ENCODE measurements around the gene RNF214.
"Not testable (repeated sequence)": the region's sequence is repeated elsewhere in the genome, so short reads cannot be mapped to it uniquely, and the experiment has no call there.

The RNF214 gene

DNA sequence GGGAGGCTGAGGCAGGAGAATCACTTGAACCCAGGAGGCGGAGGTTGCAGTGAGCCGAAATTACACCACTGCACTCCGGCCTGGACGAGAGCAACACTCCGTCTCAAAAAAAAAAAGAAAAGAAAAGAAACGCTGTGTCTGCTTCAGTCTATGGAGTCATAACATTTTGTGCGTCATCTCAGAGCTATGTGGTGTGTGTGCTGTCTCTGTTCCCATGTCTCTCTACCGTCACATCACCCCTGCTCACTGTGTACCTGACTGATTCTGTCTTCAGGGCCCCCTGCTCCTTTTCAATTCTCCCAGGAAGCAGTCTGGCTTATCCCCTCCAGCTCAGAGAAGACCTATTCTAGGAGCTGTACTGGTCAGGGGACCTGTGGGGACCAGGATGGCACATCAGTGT is 65.7 kb downstream of the RNF214 start:
- no peak for DNase-seq
- in situ Hi-C loops (cut with HindIII; ENCODE audit: low pct_ligation_motif_present, low pct_unique_long_range_greater_than_20kb, low sequenced_read_pairs): no loop called here

DNA sequence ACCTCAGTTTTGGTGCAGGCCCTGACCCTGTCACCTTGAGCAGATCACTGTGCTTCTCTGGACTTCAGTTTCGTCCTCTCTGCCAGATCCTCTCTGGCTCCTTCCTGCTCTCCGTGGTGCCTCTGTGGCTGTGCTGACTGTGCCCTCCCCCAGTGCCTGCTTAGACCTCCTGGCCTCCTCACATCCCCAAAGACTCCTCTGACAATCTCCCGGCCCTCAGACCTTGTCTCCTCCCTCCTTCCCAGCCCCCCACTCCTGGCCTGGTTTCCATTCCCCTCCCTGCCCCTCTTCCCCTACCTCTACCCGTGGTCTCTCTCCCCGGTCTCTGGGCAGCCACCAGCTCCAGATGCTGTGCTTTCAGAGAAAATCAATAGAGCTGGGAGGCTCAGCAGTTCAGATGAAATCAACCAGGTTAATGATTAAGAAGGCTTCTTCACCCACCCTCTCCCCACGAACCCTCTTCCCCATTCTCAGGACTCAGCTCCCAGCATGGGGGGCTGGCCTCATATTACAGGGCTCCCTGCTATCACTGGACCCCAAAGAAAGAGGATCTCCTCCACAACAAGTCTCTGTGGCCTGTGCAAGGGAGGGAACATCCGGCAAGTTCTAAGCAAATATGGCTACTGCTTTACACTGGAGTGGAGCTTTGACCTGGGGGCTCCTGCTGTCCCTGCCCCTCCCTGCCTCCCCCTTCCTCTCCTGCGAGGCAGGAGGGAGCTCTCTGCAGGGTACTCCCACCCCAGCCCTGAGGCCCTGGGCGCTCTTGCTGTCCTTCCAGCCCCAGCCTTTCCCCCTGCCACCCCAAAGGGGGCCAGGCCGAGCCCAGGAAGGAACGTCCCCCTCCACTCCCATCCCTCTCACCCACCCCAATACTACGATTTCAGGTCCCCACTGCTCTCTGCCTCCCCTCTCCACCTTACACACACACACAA is 67.1 kb downstream of the RNF214 start:
- in situ Hi-C loops (cut with HindIII; ENCODE audit: low pct_ligation_motif_present, low pct_unique_long_range_greater_than_20kb, low sequenced_read_pairs): no loop called here
- DNase-seq: no peak

DNA sequence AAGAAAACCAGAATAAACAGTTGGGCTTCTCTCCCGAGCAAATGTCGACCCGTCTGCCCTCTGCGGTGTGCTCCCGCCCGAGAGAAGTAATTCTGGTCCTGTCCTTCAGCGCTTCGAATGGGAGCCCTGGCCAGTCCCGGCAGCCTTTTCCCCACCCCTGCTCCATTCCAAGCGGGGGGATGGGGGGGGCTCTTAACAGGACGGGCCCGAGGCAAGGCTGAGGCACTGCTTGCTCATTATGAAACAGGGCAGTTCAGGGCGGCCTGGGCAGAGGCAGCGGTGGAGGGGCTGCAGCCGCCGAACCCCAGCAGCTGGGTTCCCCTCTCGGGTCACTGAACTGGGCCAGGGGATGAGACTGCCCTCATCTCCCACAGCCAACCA is 67.8 kb downstream of the RNF214 start:
- DNase-seq: no peak
- in situ Hi-C loops (cut with HindIII; ENCODE audit: low pct_ligation_motif_present, low pct_unique_long_range_greater_than_20kb, low sequenced_read_pairs): no loop called here

DNA sequence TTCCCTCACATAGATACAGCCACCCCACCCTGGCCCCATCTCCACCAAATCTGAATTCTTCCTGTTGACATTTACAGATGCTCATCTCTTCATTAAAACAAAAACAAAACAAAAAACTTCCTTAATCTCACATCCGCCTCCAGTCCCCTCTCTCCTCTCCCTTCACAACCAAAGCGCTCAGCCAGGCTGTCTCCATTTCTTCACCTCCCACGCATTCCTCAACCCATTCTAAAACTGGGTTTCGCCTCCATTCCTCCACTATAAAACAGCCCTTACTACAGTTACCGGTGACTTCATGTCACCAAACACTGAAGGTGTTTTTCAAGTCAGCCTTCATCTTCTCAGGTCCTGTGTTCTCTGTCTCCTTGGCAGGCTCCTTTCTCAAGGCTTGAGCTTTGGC is 68.3 kb downstream of the RNF214 start:
- no peak for DNase-seq
- in situ Hi-C loops (cut with HindIII; ENCODE audit: low pct_ligation_motif_present, low pct_unique_long_range_greater_than_20kb, low sequenced_read_pairs): no loop called here

DNA sequence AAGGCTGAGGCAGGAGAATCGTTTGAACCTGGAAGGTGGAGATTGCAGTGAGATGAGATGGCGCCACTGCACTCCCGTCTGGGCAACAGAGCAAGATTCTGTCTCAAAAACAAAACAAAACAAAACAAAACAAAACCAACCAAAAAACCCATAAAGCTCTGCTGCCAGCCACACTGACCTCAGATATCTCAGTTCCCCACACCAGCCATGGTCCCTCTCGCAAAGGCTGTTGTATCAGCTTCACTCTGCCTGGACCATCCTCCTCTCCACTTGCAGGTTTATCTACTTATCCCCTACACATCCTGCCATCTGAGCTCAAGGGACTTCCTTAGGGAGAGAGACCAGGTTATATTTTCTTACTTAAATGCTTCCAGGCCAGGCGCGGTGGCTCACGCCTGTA is 69.8 kb downstream of the RNF214 start:
- in situ Hi-C loops (cut with HindIII; ENCODE audit: low pct_ligation_motif_present, low pct_unique_long_range_greater_than_20kb, low sequenced_read_pairs): no loop called here
- no peak for DNase-seq

DNA sequence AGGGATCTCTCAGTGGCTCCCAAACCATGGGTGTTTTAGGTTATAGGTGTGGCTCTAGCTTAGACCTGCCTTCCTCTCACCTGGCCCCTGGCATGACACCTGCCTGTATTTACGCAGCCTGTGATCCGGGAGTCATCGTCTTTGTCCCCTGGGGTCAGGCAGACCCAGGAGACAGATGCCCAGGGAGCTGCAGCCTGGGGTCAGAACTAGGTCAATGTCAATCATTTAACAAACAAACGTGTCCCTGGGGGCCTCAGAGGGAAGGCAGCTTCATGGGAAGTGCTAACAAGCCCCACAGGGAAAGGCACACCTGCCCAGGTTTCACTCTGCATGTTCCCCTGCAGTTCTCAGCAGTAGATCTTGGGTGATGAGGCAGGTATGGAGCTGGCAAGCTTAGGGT is 70.6 kb downstream of the RNF214 start:
- in situ Hi-C loops (cut with HindIII; ENCODE audit: low pct_ligation_motif_present, low pct_unique_long_range_greater_than_20kb, low sequenced_read_pairs): no loop called here
- DNase-seq: no peak

DNA sequence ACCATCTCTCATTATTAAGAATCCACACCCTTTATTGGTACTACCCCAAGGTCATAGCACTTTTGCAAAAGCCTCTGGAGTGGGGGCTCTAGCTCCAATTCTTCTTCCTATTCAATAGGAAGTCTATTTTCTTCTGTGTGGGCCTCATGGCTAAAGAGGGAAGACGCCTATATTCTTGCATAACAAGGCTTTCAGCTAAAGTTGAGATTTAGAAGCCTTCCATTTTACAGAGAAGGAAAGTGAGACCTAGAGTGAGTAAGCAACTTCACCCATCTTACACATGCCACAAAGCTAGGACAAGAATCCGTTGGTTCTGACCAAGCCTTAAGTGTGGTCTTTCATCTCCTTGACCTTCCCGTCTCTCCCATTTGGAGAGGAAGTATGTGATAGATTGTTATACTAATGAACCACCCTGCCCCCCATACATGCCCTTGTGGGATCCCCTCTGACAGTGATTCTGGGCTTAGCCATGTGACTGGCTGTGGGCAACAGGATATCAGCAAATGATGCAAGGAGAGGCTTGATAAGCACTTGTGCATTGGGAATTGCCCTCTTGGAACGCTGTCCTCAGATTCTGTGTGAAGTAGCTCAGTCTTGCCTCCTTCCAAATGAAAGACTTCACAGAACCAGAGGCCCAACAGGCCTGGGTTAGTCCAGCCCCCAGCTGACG is 71.3 kb downstream of the RNF214 start:
- in situ Hi-C loops (cut with HindIII; ENCODE audit: low pct_ligation_motif_present, low pct_unique_long_range_greater_than_20kb, low sequenced_read_pairs): no loop called here
- DNase-seq: no peak

DNA sequence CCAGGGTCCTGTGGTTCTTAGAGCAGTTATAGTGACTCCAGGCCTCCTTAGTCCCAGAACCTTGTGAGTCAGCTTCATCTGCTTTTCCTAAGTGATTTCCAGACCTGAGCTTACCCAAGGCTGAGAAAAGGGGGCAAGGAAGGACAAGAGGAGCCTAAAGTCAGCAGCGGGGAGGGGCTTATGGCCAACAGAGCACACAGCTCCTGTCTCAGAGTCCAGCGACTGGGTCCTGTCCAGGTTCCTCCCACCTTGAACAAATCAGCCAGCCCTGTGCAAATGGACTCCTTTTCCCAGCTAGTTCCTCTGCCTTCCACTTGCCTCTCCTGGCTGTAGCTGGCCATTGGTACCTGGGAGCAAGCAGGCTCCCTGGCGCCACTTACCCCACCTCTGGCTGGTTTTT is 72.7 kb downstream of the RNF214 start:
- no peak for DNase-seq
- in situ Hi-C loops (cut with HindIII; ENCODE audit: low pct_ligation_motif_present, low pct_unique_long_range_greater_than_20kb, low sequenced_read_pairs): no loop called here

DNA sequence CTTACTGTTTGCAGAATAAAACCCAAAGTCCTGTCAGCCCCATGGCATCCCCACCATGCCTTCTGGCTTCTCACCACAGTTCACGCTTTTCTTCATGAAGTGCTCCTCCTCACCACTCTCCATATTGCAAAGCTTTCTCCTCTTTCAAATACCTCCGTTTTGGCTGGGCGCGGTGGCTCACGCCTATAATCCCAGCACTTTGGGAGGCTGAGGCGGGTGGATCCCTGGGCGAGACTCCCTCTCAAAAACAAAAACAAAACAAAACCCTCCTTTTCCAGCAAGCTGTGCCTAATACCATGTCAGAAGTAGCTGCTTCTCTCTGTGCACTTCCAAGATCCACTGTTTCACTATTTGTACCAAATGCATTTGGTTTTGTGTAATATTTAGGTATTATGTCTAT is 76.8 kb downstream of the RNF214 start:
- in situ Hi-C loops (cut with HindIII; ENCODE audit: low pct_ligation_motif_present, low pct_unique_long_range_greater_than_20kb, low sequenced_read_pairs): no loop called here
- DNase-seq: no peak

DNA sequence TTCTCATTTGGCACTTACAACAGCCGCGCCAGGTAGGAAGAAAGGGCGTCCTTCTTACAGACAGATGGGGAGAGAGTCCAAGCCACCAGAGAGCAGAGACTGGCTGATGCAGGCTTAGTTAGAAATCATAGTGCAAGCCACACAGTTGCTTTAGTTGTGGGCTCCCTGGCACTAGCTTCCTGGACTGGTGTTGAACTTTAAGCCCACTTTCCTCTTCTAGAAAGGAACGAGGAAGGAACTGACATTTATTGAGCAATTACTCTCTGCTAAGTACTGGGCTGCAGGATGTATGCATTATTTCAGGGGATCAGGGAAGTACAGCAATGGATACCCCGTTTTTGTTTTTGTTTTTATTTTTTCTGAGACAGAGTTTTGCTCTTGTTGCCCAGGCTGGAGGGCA is 80.6 kb downstream of the RNF214 start:
- in situ Hi-C loops (cut with HindIII; ENCODE audit: low pct_ligation_motif_present, low pct_unique_long_range_greater_than_20kb, low sequenced_read_pairs): no loop called here
- DNase-seq: no peak

DNA sequence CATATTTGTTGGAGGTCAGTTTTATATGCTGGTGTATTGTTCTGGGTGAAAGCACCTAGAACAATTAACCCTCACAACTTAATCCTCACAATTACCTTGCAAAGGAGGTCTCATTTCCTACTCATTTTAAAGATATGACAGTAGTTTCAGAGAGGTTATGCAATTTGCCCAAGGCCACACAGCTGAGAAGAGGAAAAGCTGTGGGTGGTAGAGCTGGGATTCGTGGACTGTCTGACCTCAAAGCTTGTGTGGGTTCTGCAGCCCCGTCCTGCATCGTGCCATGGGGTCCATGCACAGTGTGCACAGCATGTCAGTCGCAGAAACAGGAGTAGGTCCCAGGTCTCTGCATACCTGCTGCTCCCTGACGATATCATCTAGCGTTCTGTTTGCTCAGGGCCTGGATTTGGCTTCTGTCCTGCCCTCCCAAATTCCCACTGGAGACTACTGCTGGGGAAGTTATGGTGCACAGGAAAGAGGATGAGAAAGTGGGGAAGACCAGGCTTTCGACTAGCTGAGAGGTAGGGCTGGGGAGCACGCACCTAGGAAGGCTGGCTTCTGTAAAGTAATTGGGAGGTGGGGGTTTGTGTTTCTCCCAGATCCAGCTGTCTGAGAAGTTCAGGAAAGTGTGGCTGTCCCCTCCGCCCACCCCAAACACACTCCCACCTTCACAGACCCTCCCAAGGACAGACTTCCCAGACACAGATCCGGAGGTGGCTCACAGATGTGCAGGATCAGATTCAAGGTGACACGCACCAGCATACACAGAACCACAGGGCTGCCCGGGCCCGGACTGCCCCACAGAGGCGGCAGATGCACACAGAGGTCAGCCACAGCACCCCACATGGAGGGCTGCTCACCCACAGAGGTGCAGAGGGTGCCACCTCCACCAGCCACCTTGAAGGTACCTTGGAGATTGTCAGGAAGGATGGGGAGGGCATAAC is 81.6 kb downstream of the RNF214 start:
- in situ Hi-C loops (cut with HindIII; ENCODE audit: low pct_ligation_motif_present, low pct_unique_long_range_greater_than_20kb, low sequenced_read_pairs): no loop called here
- no peak for DNase-seq

DNA sequence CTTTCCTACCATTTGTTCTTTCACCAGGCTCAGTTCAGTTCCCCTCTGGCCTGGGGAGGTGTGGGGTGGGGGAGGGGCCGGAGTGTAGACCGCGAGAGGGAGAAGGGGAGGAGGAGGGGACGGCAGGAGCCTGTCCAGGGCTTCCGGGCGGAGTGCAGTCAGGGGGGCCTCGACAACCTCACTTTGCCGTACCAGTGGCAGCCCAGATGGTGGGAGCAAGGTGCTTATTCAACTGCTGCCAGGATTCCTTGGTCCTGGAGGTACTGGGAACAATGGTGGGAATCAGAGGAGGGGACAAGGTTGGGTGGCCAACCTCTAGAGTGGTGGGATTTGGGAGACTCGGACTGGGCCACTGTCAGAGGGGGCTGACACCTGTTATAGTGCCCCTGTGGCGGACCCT is 82.4 kb downstream of the RNF214 start:
- DNase-seq: no peak
- in situ Hi-C loops (cut with HindIII; ENCODE audit: low pct_ligation_motif_present, low pct_unique_long_range_greater_than_20kb, low sequenced_read_pairs): no loop called here

DNA sequence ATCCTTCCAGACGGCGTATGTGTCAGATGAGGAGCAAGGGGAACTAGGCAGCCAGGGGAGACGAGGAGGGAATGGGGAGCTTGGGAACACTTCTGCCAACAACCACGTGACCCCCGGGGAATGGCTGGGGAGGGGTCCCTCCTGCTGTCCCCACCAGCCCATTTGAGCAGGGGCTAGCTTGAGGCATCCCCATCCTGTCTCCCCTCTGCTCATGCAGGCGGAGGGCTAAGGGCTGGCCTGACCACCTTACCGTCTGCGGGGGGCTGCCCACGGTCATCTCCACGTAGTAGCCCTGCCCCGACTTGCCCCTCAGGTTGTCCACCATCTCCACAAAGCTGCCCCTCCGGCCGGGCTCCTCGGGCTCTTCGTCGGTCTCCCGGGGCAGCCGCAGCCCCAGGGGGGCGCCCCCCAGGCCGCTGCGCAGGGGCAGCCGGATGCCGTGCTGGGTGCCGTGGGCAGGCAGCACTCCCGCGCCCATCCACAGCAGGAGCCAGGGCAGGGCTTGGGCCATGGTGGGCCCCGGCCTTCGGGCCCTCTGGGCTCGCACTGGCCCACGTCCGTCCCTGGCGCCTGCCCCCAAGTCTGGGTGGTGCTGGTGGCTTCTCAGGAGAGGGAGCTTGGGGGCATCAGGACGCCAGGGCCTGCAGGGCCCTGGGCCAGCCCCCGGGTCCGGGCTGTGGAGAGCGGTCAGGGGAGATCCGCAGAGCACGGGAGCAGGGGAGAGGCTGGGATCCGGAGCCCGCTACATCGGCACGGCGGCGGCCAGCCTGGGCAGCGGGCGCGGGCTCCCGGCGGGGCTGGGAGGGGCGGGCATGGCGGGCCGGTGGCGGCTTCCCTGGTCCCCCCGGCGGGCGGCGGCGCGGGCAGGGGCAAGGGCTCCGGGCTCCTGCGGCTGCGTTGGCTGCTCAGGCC is 83.1 kb downstream of the RNF214 start:
- DNase-seq: no peak
- in situ Hi-C loops (cut with HindIII; ENCODE audit: low pct_ligation_motif_present, low pct_unique_long_range_greater_than_20kb, low sequenced_read_pairs): no loop called here

DNA sequence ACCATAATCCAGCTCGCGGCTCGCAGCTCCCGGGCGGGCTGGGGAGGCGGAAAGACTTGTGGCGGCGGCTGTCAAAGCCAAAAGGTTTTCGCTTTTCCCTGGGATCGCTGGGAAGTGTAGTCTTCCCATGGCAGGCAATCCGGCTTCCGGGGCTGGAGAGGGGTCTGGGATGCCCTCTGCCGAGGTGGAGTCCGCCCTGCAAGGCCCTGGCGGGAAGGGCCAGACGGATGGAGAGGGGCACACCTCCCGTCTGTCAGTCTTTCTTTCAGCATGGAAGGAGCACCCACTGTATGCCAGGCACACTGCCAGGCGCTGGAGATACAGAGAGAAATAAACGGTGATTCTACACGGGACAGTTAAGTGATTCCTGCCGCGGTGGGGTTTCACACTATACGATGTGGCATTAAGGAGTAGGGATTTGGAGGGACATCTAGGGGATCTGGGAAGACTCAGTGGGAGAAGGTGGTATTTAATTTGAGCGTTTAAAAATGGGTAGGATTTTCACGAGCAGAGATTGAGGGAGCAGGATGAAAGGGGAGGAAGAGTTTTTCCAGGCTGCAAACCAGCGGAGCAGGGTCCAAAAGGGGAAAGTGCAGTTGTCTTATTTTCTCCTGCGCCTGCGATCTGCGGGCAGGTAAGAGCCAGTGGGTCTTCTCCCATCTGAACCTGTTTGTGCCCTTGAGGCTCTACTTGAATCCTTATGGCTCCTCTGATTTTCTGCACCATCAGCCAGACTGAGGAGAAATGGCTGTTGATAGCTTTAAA is 83.9 kb downstream of the RNF214 start, which contains the start of gene BACE1:
Gene BACE1 (minus strand): TSS at position 60 of the 765 bp plus-strand sequence. CDS start 461 bp downstream, outside the sequence.
- DNase-seq: peak; percentile 84
- in situ Hi-C loops (cut with HindIII; ENCODE audit: low pct_ligation_motif_present, low pct_unique_long_range_greater_than_20kb, low sequenced_read_pairs): no loop called here

DNA sequence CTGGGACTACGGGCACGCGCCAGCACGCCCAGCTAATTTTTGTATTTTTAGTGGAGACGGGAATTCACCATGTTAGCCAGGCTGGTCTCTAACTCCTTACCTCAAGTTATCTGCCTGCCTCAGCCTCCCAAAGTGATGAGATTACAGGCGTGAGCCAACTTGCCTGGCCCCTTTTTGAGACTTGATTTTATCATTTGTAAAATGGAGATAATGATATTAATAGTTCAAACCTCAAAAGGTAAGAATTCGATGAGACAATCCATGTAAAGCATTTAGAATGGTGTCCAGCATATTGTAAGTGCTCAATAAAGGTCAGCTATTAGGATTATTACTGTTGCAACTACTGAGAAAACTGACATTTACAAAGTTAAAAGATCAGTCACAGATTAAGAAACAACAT is 86.3 kb downstream of the RNF214 start:
- no peak for DNase-seq
- in situ Hi-C loops (cut with HindIII; ENCODE audit: low pct_ligation_motif_present, low pct_unique_long_range_greater_than_20kb, low sequenced_read_pairs): no loop called here

DNA sequence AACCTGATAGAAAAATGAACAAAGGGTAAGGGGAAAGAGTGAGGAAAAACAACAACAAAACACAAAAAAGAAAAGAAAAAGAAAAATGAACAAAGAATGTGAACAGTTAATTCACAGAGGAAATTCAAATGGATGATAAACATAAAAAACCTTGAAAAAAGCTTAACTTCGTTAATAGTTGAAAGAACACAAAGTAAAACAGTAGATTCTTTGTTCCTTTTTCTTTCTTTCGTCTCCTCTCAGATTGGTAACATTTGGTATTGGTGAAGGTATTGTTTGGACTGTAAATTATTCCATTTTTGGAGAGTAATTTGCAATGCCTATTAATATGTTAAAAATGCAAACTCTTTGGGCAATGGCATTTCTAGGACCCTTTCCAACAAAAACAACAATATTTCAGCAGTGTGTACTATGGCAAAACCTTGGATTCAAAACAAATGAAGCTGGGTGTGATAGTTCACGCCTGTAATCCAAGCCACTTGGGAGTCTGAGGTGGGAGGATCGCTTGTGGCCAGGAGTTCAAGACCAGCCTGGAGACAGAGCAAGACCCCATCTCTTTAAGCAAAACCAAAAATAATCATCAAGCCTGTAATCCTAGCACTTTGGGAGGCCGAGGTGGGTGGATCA is 86.9 kb downstream of the RNF214 start:
- in situ Hi-C loops (cut with HindIII; ENCODE audit: low pct_ligation_motif_present, low pct_unique_long_range_greater_than_20kb, low sequenced_read_pairs): no loop called here

DNA sequence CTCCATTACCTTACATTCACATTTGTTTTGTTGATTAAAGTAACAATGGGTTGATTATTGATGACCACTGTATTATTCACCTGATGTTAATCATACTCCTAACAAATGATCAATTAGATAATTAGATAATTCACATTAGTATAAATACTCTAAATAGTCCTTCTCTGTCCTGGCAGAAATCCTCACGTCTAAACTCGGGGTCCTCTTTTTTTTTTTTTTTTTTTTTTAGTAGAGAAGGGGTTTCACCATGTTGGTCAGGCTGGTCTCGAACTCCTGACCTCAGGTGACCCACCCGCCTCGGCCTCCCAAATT is 94.7 kb downstream of the RNF214 start:
- in situ Hi-C loops (cut with HindIII; ENCODE audit: low pct_ligation_motif_present, low pct_unique_long_range_greater_than_20kb, low sequenced_read_pairs); DNase-seq: not testable (repeated sequence)

More for the DNA sequence above, 86.9 kb downstream of the RNF214 start:
- DNase-seq: no peak
